IMR-90 (cell line): ENCODE data around the gene NPBWR2. TPM values are rescaled to one million over a fixed set of nuclear protein-coding genes. Genes with fewer than 3 reads are reported as not detected.

ENCODE experiments used
- ATAC-seq: fragments of 200-7000 bp; cut with Tn5 transposase; 2 replicates; pipeline ENCODE4 v1.9.1; 2020; ENCODE audit warnings: low read depth, mild to moderate bottlenecking, moderate library complexity
- BruUV-seq: library from RNA; stranded (reverse); fragments of 400-500 nt; replicated peaks from 2 replicates; lab custom pipeline; 2021; lab: Mats Ljungman, UMichigan
- CTCF ChIA-PET: fragments of 300-600 bp; formaldehyde crosslinking; extraction: SDS; loops from one replicate; lab custom pipeline; 2021; ENCODE audit warnings: antibody characterized with exemption; lab: Yijun Ruan, JAX
- POLR2A ChIA-PET: fragments of 300-600 bp; sonication (Branson Sonifier 250); formaldehyde crosslinking; loops from one replicate; lab custom pipeline; 2022; ENCODE audit warnings: antibody characterized with exemption; ENCODE audit not compliant: unreplicated experiment; lab: Charles Lee
- DNase-seq: peaks from one replicate; pipeline ENCODE4 v3.0.0; 2013
- H2AFZ ChIP-seq: replicated peaks from 2 replicates; pipeline ENCODE3; 2013; ENCODE audit warnings: low read length, mild to moderate bottlenecking; ENCODE audit not compliant: poor library complexity
- H2AK5ac ChIP-seq: 2 replicates; pipeline ENCODE4 v1.6.1; 2013; ENCODE audit warnings: low read depth, low read length, inconsistent platforms
- H2AK9ac ChIP-seq: replicated peaks from 2 replicates; pipeline ENCODE3; 2013; ENCODE audit warnings: mild to moderate bottlenecking, low read depth, low read length, moderate library complexity; ENCODE audit not compliant: poor library complexity
- H2BK120ac ChIP-seq: 2 replicates; pipeline ENCODE4 v1.6.1; 2013; ENCODE audit warnings: low read depth, low read length, inconsistent platforms
- H2BK15ac ChIP-seq: 3 replicates; pipeline ENCODE4 v1.6.1; 2013; ENCODE audit warnings: low read depth, low read length, inconsistent platforms
- H2BK20ac ChIP-seq: 2 replicates; pipeline ENCODE4 v1.6.1; 2013; ENCODE audit warnings: low read depth, mild to moderate bottlenecking, inconsistent platforms, low read length, moderate library complexity
- H2BK5ac ChIP-seq: 2 replicates; pipeline ENCODE4 v1.6.1; 2013; ENCODE audit warnings: mild to moderate bottlenecking, low read depth, low read length, inconsistent platforms; ENCODE audit not compliant: poor library complexity, severe bottlenecking
- H3K14ac ChIP-seq: replicated peaks from 2 replicates; pipeline ENCODE4 v1.6.1; 2013; ENCODE audit warnings: low read depth, low read length, inconsistent platforms
- H3K18ac ChIP-seq: 2 replicates; pipeline ENCODE4 v1.6.1; 2013; ENCODE audit warnings: low read depth, low read length, control low read depth
- H3K23ac ChIP-seq: 2 replicates; pipeline ENCODE4 v1.6.1; 2013; ENCODE audit warnings: low read depth, low read length, inconsistent platforms
- H3K27ac ChIP-seq: 2 replicates; pipeline ENCODE4 v1.5.1; 2013; ENCODE audit warnings: mild to moderate bottlenecking, control low read depth, low read length; ENCODE audit not compliant: insufficient read depth
- H3K27me3 ChIP-seq: 2 replicates; pipeline ENCODE4 v1.6.1; 2013; ENCODE audit warnings: low read length; ENCODE audit not compliant: control insufficient read depth, insufficient read depth
- H3K36me3 ChIP-seq: 2 replicates; pipeline ENCODE4 v1.6.1; 2013; ENCODE audit warnings: low read length, mixed read lengths; ENCODE audit not compliant: control insufficient read depth, insufficient read depth
- H3K4ac ChIP-seq: 2 replicates; pipeline ENCODE4 v1.6.1; 2013; ENCODE audit warnings: low read depth, low read length, inconsistent platforms
- H3K4me1 ChIP-seq: 2 replicates; pipeline ENCODE4 v1.6.1; 2013; ENCODE audit warnings: low read length, mixed read lengths; ENCODE audit not compliant: control insufficient read depth, insufficient read depth
- H3K4me2 ChIP-seq: 2 replicates; pipeline ENCODE4 v1.6.1; 2013; ENCODE audit warnings: low read depth, mild to moderate bottlenecking, control low read depth, low read length, moderate library complexity
- H3K4me3 ChIP-seq: 2 replicates; pipeline ENCODE4 v1.5.1; 2013; ENCODE audit warnings: low read depth, mild to moderate bottlenecking, control low read depth, low read length, moderate library complexity; ENCODE audit not compliant: insufficient read depth
- H3K56ac ChIP-seq: 2 replicates; pipeline ENCODE4 v1.6.1; 2013; ENCODE audit warnings: low read length, inconsistent platforms; ENCODE audit not compliant: insufficient read depth; ENCODE audit errors: extremely low read depth
- H3K79me1 ChIP-seq, 2 experiments: 2 replicates each; pipeline ENCODE4 v1.6.1; 2013; ENCODE audit warnings: low read length in 2 of 2, inconsistent platforms in 1 of 2, low read depth in 1 of 2
- H3K9ac ChIP-seq: 2 replicates; pipeline ENCODE4 v1.6.1; 2013; ENCODE audit warnings: low read depth, low read length, control low read depth
- H3K9me1 ChIP-seq: 2 replicates; pipeline ENCODE4 v1.6.1; 2013; ENCODE audit warnings: low read length, inconsistent platforms; ENCODE audit not compliant: insufficient read depth
- H3K9me3 ChIP-seq: 2 replicates; pipeline ENCODE4 v1.6.1; 2013; ENCODE audit warnings: low read length; ENCODE audit not compliant: control insufficient read depth, insufficient read depth
- H4K20me1 ChIP-seq: 2 replicates; pipeline ENCODE4 v1.6.1; 2013; ENCODE audit warnings: low read length, inconsistent platforms; ENCODE audit not compliant: insufficient read depth
- H4K5ac ChIP-seq: 2 replicates; pipeline ENCODE4 v1.6.1; 2013; ENCODE audit warnings: mild to moderate bottlenecking, low read depth, low read length, control low read depth
- H4K8ac ChIP-seq, 2 experiments: 2 replicates each; pipeline ENCODE4 v1.6.1; 2013; ENCODE audit warnings: low read depth in 2 of 2, low read length in 2 of 2, control low read depth in 1 of 2, inconsistent platforms in 1 of 2
- H4K91ac ChIP-seq: 2 replicates; pipeline ENCODE4 v1.6.1; 2013; ENCODE audit warnings: low read depth, low read length, inconsistent platforms; ENCODE audit not compliant: insufficient read depth
- CHD1 ChIP-seq: IDR thresholded peaks from 2 replicates; pipeline ENCODE4 v1.6.1; 2012; ENCODE audit warnings: low read depth, low read length, improper control_type of control experiment
- RCOR1 ChIP-seq: IDR thresholded peaks from 2 replicates; pipeline ENCODE4 v1.6.1; 2012; ENCODE audit warnings: mild to moderate bottlenecking, low read length, improper control_type of control experiment; ENCODE audit not compliant: insufficient replicate concordance
- SMC3 ChIP-seq: fragments of 150-350 bp; IDR thresholded peaks from 2 replicates; pipeline ENCODE4 v1.6.1; 2016; ENCODE audit warnings: low read depth, mild to moderate bottlenecking, antibody characterized with exemption, low read length, moderate library complexity
- WGBS, 2 experiments: methylation state at CpG; one replicate each; pipeline versions ENCODE4 v1.1.5 to v1.1.7; 2013; ENCODE audit warnings: missing lambda C conversion rate in 2 of 2; ENCODE audit not compliant: insufficient read length in 1 of 2; ENCODE audit errors: extremely low coverage in 2 of 2; 5-methylcytosine and 5-hydroxymethylcytosine counted together
- dilution Hi-C: fragments of 300-500 bp; cut with HindIII; formaldehyde crosslinking; loops from one replicate; pipeline ENCODE4 v1.14.3; 2018; ENCODE audit warnings: low sequenced_read_pairs; ENCODE audit not compliant: unreplicated experiment
- in situ Hi-C: fragments of 300-500 bp; cut with MboI; formaldehyde crosslinking; loops from 3 replicates; pipeline ENCODE4 v1.14.3; 2019; ENCODE audit warnings: low sequenced_read_pairs, inconsistent platforms, mixed read lengths
- intact Hi-C: fragments of 100-400 bp; cut with micrococcal nuclease; formaldehyde crosslinking; loops from 2 replicates; pipeline ENCODE4 v1.10.0; 2022
- polyA plus RNA-seq, 3 experiments: library from polyadenylated mRNA; depleted of rRNA; stranded (reverse); fragments of >200 nt; gene quantifications; 2 replicates each; pipeline ENCODE4 v1.2.3, GENCODE V29; 2012; ENCODE audit warnings: low replicate concordance in 1 of 3
- total RNA-seq: library from RNA; depleted of rRNA; stranded (reverse); fragments of >200 nt; gene quantifications from 2 replicates; pipeline ENCODE4 v1.2.3, GENCODE V29; 2012

Gene NPBWR2
- total and polyA plus RNA-seq, 2 of the 4 experiments (the other 2 are of a cell fraction): not detected

DNA sequence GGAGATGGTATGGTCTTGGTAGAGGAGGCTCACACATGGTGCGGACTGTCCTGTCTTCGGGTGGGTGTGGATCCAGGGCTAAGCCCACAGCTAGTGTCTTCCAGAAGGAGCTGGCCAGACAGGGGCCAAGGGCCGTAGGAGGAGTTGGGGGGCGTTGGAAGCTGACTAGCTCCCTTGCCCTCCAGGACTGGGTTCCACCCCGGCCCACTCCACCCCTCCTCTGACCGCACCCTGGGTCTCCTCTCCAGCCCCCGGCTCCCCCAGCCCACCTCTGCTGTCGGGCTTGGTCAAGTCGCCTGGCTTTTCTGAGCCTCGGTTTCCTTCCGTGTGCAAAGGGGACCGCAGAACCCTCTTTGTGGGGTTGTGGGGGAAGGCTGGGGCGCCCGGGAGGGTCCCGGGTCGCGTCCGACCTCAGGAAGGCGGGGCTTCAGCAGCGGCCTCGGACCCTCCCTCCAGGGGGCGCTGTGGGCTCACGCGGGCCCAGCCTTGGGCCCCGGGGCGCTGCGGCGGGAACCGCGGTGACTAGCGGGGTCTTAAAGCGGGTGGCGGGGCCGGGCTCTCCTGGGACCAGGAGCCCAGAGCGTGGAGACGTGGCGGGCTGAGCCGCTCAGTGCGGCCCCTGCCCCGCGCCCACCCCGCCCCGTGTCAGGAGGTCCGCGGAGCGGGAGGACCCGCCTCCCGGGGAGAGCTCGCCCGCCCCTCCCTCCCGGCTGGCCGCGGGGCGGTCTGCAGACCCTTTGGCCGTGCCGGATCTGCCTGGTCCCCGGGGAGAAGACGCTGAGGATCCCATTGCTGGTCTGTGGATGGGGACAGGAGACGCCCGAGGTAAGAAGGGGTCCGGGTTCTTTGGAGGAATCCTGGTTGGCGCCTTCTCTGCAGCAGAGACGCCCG lies 5.4 kb downstream of the NPBWR2 start (continued):
- peak; percentile 20; the same call in 1 of the 2 replicates for TF ChIP-seq SMC3

DNA sequence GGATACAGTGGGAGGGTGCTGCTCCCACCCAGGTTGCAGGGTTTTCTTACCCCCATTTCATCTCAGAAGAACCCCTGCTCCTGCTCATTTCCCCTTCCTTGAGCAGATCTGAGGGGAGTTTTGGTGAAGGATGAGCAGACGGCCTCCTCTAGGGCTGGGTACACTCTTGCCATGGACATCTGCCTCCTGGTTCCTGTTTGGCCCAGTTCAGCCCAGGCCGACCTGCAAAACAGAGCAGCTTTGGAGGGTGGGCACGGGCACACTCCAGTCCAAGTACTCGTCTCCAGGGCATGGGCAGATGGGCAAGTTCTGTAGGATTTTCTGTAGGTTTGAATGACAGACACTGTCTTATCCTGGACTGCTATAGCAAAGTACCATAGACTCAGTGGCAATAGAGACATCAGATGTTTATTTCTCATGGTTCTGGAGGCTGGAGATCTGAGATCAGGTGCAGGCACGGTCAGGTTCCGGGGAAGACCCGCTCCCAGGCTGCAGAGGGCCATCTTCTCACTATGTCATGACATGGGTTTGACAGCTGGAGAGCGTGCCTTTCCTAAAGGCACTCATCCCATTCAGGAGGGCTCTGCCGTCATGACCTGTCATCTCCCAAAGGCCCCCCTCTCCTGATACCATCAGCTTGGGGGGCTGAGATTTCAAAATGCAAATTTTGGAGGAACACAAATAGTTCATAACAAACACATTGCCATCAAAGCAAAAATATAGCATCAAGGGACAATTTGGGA lies 6.2 kb downstream of the NPBWR2 start:
- CTCF ChIA-PET: no interaction called here
- H3K4me1 ChIP-seq: no peaks in the 10 kb centered on the region

More for the DNA sequence above, 6.2 kb downstream of the NPBWR2 start:
- no TSS peak for BruUV-seq
- POLR2A ChIA-PET: no interaction called here
- Histone ChIP-seq H3K23ac (no peak overlapping the region), H4K5ac (no peak overlapping the region), H4K91ac (no peak overlapping the region), H3K4me3 (no peak overlapping the region), H3K36me3 (no peaks in the 10 kb centered on the region), H4K8ac (no peak overlapping the region), H2AK5ac (no peak overlapping the region), H4K20me1 (no peaks in the 10 kb centered on the region), H3K27ac (no peak overlapping the region), H2BK120ac (no peak overlapping the region), H3K27me3 (peaks cover 41% of the 10 kb centered on the region), H3K9me1 (no peaks in the 10 kb centered on the region), H3K4me2 (no peak overlapping the region), H2AK9ac (no peak overlapping the region), H3K9me3 (no peaks in the 10 kb centered on the region), H2BK20ac (no peak overlapping the region), H2BK15ac (no peak overlapping the region), H2AFZ (no peak overlapping the region), H3K56ac (no peak overlapping the region), H3K14ac (no peak overlapping the region), H3K9ac (no peak overlapping the region), H2BK5ac (no peak overlapping the region), H3K79me1 (no peaks in the 10 kb centered on the region), H3K18ac (no peak overlapping the region), H3K4ac (no peak overlapping the region)
- dilution Hi-C loops (no loop called here), in situ Hi-C loops (no loop called here), intact Hi-C loops (no loop called here)
- WGBS, 2 experiments: no CpG with 5 or more reads among the region's 9 CpGs
- TF ChIP-seq CHD1 (no peak), RCOR1 (no peak)
- ATAC-seq (no peak), DNase-seq (no peak)
